GM19455 (cell line): ENCODE data around the gene NPRL2.

Experiments
- ATAC-seq: cut with Tn5 transposase; IDR thresholded peaks from one replicate; pipeline ENCODE4 v1.9.1; 2021; ENCODE audit not compliant: unreplicated experiment

NPRL2 gene

GRCh38 chr3:50373146-50374051, 22.8 kb upstream of the NPRL2 start:
- ATAC-seq = no peak

- ATAC-seq = no peak
Measured at GRCh38 chr3:50372349-50372748, 21.8 kb upstream of the NPRL2 start.

DNA sequence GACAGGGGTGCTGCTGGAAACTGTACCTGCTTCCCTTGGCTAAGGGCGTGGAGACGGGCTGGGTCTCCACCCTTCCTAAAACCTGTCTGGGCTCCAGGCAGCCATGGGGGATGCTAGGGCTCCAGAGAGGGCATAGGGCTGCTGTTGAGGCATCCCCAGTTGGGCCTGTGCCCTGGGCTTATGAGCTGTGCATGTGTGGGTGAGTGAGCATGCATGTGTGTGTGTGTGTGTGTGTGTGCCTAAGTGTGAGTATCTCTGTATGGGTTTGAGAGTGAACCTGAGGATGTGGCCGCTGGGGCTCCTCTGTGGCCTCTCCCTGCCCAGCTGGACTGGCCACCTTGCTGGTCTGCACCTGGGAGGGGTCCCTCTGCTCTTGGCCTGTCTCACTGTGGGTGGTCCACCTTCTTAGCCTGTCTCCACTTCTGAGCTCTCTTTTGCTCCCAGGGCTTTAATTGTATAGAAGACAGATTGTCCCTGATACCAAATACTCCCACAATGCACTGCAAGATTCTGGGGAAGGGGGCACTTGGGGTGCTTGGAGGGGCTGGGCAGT, 20.6 kb upstream of the NPRL2 start:
- no peak for ATAC-seq

- ATAC-seq = no peak
Measured at GRCh38 chr3:50370594-50370993, 20.0 kb upstream of the NPRL2 start.

DNA sequence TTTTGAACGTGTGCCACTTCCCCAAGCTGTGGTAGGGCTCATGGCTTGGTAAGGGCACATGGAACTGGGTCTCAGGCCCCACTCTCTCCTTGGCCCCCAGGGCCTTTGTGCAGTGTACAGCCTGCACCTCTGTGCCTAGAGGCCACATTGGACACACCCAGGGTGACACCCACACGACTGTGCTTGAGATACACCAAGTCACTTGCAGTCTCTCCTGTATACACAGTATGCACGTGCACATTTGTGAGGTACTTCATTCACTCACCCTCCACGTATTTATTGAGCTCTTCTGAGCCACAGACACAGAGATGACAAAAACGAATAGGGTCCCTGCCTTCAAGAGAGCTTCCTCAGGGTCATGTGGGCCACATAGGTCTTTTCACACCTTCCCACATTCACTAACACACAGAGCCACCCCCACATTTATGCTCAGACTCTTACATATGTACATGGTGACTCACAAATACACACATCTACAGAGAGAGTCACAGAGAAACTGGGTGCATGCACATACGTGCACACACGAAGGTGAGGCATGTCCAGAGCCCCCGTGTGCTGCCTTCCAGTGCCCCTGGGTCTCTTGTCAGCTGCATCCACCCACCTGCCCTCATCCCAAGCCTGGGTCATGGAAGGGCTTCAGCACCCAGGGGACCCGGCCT, 18.6 kb upstream of the NPRL2 start:
- ATAC-seq = no peak

DNA sequence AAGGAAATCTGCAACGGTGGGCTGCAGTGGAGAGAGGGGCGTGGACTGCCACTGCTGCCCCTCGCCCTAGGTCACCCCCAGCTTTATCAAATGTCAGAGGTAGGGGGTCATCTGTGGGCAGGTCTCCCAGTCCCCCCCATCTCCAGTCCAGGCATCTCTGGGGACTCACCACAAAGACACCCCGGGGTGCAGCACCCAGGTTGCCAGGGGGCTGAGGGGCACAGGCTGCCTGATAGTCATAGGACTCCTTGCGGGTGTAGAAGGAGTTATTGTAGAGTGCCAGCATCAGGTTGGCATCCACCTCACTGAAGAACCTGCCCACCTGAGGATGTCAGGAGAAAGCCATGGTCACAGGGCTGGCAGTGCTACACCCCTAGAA, 15.3 kb upstream of the NPRL2 start:
- no peak for ATAC-seq

DNA sequence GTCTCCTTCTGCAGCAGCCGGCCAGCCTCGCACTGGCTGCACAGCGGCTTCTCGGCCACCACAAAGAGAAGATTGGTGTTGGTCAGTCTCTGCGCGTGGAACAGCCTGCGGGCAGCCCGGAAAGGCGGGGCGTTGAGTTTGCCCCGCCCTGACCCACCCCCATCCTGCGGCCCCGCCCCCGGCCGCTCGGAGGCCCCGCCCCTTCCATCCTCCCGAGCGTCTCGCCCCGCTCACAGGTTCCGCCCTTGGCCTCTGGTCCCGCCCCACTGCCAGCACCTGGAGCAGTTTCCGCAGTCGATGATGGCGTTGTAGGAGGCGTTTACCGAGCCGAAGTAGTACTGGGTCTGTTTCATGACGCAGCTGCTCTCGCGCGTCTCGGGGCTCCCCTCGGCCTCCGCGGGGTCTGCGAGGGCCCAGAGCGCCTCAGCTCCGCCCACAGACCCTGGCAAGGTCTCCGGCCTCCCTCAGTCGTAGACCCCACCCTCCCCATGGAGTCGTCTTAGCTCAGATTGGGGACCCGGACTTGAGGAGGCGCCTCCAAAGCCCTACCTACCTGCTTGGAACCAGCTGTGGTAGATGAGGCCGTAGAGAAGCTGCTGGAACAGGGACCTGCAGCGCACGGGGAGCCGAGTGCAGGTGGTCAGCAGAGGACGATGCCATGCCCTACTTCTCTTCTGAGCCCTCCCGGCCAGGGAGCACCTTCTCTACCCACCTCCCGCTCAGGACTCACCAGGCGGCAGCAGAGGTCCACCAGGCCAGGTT, 14.7 kb upstream of the NPRL2 start:
- peak; percentile 81 for ATAC-seq

DNA sequence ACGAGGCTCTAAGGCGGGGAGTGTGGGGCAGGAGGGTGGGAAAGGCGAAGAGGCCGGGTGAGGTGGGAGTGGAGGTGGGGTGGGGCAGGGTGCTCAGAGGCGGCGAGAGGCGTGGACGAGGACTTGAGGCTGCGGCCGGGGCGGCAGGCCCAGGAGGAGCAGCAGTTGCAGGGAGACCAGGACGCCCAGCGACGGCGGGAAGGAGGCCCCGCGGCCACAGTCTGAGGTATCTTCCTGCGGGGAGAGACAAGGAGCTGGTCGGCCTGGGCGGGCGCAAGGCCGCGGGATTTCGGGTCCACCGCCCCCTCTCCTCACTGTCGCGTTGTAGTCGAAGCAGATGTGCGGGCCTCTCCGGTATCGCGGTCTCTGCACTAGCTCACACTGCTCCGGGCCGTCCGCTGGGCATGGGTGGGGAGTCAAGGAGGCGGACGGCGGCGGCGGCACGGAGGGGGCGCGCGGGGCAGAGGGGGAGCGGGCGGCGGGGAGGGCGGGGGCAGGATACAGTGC, 14.1 kb upstream of the NPRL2 start:
- no peak for ATAC-seq

DNA sequence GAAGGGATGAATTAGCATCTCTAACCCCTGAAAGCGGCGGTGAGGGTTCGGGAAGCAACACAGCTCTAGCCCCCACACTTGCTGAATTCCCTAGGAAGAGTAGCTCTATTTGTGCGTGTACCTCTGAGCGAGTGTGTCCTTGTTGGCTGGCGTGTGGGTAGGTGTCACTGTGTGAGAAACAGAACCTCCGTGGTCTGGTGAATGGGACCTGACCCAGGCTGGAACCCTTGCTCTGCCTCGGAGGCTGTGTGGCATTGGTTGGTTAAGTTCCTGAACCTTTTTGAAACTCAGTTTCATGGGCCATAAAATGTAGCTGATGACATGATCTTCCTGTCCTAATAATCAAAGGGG, 9.2 kb upstream of the NPRL2 start:
- ATAC-seq = peak; percentile 14

- ATAC-seq = peak; percentile 98
Measured at GRCh38 chr3:50358911-50359759, 8.6 kb upstream of the NPRL2 start, which contains the start of gene TMEM115. TSS of gene TMEM115 (minus strand) at chr3:50359521. CDS start at chr3:50359063, 458 bp downstream.

DNA sequence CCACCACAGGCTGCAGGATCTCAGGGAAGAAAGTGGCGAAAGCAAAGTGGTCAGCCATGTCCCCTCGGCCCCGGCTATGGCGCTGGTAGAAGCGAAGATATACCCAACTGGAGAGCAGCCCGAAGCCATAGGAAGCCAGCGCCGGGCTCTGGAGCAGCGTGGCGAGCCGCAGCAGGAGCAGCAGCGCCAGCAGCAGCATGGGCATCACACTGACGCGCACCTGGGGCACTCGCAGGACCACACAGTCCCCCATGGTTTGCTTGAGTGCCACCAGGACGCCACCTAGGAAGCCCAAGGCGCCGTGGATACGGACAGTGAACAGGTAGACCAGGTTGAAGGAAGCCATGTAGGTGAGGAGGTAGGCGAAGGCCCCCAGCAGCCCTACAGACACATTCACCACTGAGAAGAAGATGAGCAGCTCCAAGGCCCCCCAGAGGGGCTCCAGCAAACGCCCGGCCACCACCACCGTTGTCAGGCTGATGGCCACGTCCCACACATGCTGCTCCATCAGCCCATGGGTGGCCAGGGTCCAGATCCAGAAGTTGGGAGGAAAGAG, 7.9 kb upstream of the NPRL2 start:
- no peak for ATAC-seq

- no peak for ATAC-seq
Measured at GRCh38 chr3:50357481-50357880, 6.9 kb upstream of the NPRL2 start.

DNA sequence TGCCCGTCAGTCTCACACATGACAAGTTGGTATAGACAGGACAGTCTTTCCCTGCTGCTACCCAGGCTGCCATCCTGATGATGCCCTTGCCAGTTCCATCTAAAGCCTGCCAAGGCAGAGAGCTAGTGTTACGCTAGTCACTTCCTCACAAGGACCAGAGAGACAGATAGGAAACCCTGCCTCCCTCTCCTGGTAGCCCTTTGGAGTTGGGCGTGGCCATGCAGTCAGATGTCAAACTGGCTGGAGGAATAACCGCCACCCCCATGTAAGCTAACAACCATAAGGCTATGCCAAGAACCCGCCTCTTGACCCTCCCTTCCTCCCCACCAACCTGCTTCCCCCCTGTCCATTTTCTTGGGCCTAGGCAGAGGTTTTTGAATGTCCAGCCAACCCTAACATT, 6.0 kb upstream of the NPRL2 start:
- no peak for ATAC-seq

- ATAC-seq = no peak
Measured at GRCh38 chr3:50355829-50356552, 5.4 kb upstream of the NPRL2 start.

- ATAC-seq = no peak
Measured at GRCh38 chr3:50354850-50355249, 4.3 kb upstream of the NPRL2 start.

DNA sequence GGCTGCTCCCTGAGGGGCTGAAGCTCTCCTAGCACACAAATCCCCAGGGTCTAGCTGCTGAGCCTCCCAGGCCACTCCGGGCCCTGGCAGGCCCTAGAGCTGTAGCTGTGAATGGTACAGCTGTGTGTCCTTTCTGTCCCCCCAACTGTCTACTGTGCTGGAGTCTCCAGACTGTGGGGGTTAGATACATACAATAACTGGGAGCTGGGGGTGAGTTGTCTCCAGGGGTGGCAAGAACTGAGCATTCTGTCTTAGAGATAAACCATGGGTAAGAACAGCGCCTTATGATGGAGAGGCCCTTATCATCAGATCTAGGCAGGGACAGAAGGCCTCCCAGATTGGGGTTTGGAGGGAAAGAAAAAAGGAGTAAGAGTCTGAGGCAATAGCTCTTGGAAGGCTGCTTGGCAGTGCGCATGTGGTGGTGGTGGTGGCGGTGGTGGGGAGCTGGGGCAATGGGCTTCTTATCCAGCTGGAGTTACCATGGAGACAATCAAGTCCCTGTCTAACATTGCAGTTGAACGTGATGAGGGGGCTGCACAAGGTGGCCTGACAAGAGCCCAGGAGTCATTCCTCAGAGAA, 3.7 kb upstream of the NPRL2 start:
- ATAC-seq = no peak

DNA sequence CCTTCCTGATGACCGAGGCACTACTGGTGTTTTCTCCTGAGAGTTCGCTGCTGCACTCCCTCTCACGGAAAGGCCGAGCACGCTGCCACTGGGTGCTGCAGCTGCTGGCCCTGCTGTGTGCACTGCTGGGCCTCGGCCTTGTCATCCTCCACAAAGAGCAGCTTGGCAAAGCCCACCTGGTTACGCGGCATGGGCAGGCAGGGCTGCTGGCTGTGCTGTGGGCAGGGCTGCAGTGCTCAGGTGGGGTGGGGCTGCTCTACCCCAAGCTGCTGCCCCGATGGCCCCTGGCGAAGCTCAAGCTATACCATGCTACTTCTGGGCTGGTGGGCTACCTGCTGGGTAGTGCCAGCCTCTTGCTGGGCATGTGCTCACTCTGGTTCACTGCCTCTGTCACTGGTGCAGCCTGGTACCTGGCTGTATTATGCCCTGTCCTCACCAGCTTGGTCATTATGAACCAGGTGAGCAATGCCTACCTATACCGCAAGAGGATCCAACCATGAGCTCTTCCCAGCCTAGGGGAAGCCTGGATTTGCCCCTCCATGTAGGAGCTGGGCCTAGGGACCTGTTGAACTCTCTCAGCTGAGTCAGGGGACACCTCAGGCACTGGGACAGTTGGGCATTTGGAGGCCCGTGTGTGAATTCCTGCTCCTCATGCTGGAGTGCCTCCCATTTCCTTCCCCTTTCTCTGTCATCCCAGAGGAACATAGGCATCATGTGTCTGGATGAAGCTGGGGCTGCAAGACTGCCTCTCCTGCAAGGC, 2.9 kb upstream of the NPRL2 start:
- no peak for ATAC-seq

DNA sequence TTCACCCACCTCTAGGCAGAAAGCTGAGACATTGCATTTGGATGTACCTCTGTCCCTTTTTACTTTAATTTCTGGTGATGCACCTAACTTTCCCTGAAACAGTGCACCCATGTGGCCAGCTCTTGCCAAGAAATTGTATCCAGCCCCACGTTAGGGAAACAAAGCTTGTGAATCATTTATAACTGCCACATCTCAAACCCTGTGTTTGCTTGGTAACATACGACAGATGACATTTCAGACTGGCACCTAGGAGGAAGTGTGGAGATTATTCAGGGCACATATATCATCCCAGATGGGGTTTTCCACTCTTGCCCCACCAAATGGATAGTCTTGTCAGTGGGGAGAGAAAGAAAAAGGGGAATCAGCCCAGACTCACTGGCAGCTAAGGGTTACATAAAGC, 2.2 kb upstream of the NPRL2 start:
- ATAC-seq = no peak
